Measurements from ENCODE around the gene FATE1.

The FATE1 gene

GRCh38 chrX:151743651-151744470 is 28.0 kb downstream of the FATE1 start:
- DNase-seq (ENCODE audit: low read depth in 2 of 2) = no peak

GRCh38 chrX:151745651-151746050 is 29.8 kb downstream of the FATE1 start:
- no peak for DNase-seq (ENCODE audit: low read depth in 2 of 2)

GRCh38 chrX:151746502-151746901 is 30.7 kb downstream of the FATE1 start:
- no peak for DNase-seq (ENCODE audit: low read depth in 2 of 2)

- no peak for DNase-seq (ENCODE audit: low read depth in 2 of 2)
These were observed 34.7 kb downstream of the FATE1 start for GRCh38 chrX:151750511-151750910.

- no peak for DNase-seq (ENCODE audit: low read depth in 2 of 2)
These were observed 37.0 kb downstream of the FATE1 start for GRCh38 chrX:151752847-151753246.

GRCh38 chrX:151753313-151754046 is 37.6 kb downstream of the FATE1 start:
- DNase-seq (ENCODE audit: low read depth in 2 of 2) = no peak

GRCh38 chrX:151754047-151754429 is 38.2 kb downstream of the FATE1 start:
- DNase-seq (ENCODE audit: low read depth in 2 of 2) = no peak

GRCh38 chrX:151754641-151755215 is 38.9 kb downstream of the FATE1 start:
- no peak for DNase-seq (ENCODE audit: low read depth in 2 of 2)

- DNase-seq (ENCODE audit: low read depth in 2 of 2) = no peak
These were observed 43.3 kb downstream of the FATE1 start for GRCh38 chrX:151759041-151759708.

GRCh38 chrX:151762802-151763201 is 47.0 kb downstream of the FATE1 start:
- no peak for DNase-seq (ENCODE audit: low read depth in 2 of 2)

GRCh38 chrX:151763711-151764110 is 47.9 kb downstream of the FATE1 start:
- no peak for DNase-seq (ENCODE audit: low read depth in 2 of 2)

- DNase-seq (ENCODE audit: low read depth in 2 of 2) = no peak
These were observed 49.2 kb downstream of the FATE1 start for GRCh38 chrX:151765026-151765425.

- no peak for DNase-seq (ENCODE audit: low read depth in 2 of 2)
These were observed 55.9 kb downstream of the FATE1 start for GRCh38 chrX:151771726-151772125.
